HG02973 (cell line): ENCODE measurements around the gene TANGO2.

Source experiments
- ATAC-seq: cut with Tn5 transposase; IDR thresholded peaks from one replicate; pipeline ENCODE4 v1.9.1; 2021; ENCODE audit warnings: moderate library complexity; ENCODE audit not compliant: unreplicated experiment

TANGO2 gene

GRCh38 chr22:20024650-20025397 lies 3.9 kb downstream of the TANGO2 start:
- no peak for ATAC-seq

- ATAC-seq: no peak
Observed at GRCh38 chr22:20025401-20026203, 4.7 kb downstream of the TANGO2 start.

- ATAC-seq: no peak
Observed at GRCh38 chr22:20026204-20026908, 5.4 kb downstream of the TANGO2 start.

- ATAC-seq: no peak
Observed at GRCh38 chr22:20026996-20027601, 6.2 kb downstream of the TANGO2 start.

GRCh38 chr22:20027966-20028854 lies 7.3 kb downstream of the TANGO2 start:
- no peak for ATAC-seq

- ATAC-seq: no peak
Observed at GRCh38 chr22:20028855-20029549, 8.1 kb downstream of the TANGO2 start.

- no peak for ATAC-seq
Observed at GRCh38 chr22:20029550-20030225, 8.8 kb downstream of the TANGO2 start.

GRCh38 chr22:20031732-20032406 lies 11.0 kb downstream of the TANGO2 start:
- no peak for ATAC-seq

- no peak for ATAC-seq
Observed at GRCh38 chr22:20032407-20032991, 11.6 kb downstream of the TANGO2 start.

- ATAC-seq: no peak
Observed at GRCh38 chr22:20033045-20033706, 12.3 kb downstream of the TANGO2 start.

- no peak for ATAC-seq
Observed at GRCh38 chr22:20034143-20034542, 13.2 kb downstream of the TANGO2 start.

GRCh38 chr22:20035375-20036083 lies 14.6 kb downstream of the TANGO2 start:
- ATAC-seq: no peak

GRCh38 chr22:20036084-20036482 lies 15.2 kb downstream of the TANGO2 start:
- no peak for ATAC-seq

GRCh38 chr22:20036535-20037392 lies 15.9 kb downstream of the TANGO2 start:
- no peak for ATAC-seq

GRCh38 chr22:20037419-20037818 lies 16.5 kb downstream of the TANGO2 start:
- ATAC-seq: no peak

GRCh38 chr22:20038574-20038973 lies 17.7 kb downstream of the TANGO2 start:
- no peak for ATAC-seq
